Endothelial cell (in vitro differentiated cells): Measurements from ENCODE around the gene KCNJ4. TPM values are rescaled to one million over a fixed set of nuclear protein-coding genes. Genes with fewer than 3 reads are reported as not detected.

Experiments used
- DNase-seq: peaks from one replicate; pipeline ENCODE4 v3.0.0; 2021; ENCODE audit warnings: low spot score
- H3K27ac Mint-ChIP-seq: one replicate; pipeline ENCODE4 v1.8.0; 2021; ENCODE audit warnings: mixed read lengths, inconsistent platforms; ENCODE audit not compliant: unreplicated experiment
- H3K27me3 Mint-ChIP-seq: one replicate; pipeline ENCODE4 v1.8.0; 2021; ENCODE audit warnings: mild to moderate bottlenecking, moderate library complexity, mixed read lengths, inconsistent platforms; ENCODE audit not compliant: unreplicated experiment
- H3K36me3 Mint-ChIP-seq: one replicate; pipeline ENCODE4 v1.8.0; 2021; ENCODE audit warnings: mild to moderate bottlenecking, low read depth, mixed read lengths, inconsistent platforms; ENCODE audit not compliant: unreplicated experiment
- H3K4me1 Mint-ChIP-seq: one replicate; pipeline ENCODE4 v1.8.0; 2021; ENCODE audit warnings: mild to moderate bottlenecking, mixed read lengths, inconsistent platforms; ENCODE audit not compliant: unreplicated experiment
- H3K4me3 Mint-ChIP-seq: one replicate; pipeline ENCODE4 v1.8.0; 2021; ENCODE audit warnings: mild to moderate bottlenecking, mixed read lengths, inconsistent platforms; ENCODE audit not compliant: unreplicated experiment
- H3K9me3 Mint-ChIP-seq: one replicate; pipeline ENCODE4 v1.8.0; 2021; ENCODE audit warnings: mixed read lengths, inconsistent platforms; ENCODE audit not compliant: unreplicated experiment
- total RNA-seq: library from RNA; stranded (reverse); fragmentation: NEBNext Ultra II Directional; extraction: Animal tissue kit (Norgen Biotek cat#: 25700); gene quantifications from one replicate; pipeline ENCODE4 v1.2.1, GENCODE V29; 2021; ENCODE audit not compliant: unreplicated experiment
- TF ChIP-seq, protein P1 (sequence below): fragments of 200-600 bp; sonication (generic); IDR thresholded peaks from one replicate; pipeline ENCODE4 v1.5.0; 2021; ENCODE audit warnings: antibody characterized with exemption; ENCODE audit not compliant: unreplicated experiment

KCNJ4 gene
- total RNA-seq, 1 donor from 2014 or later, result 0.21 TPM

DNA sequence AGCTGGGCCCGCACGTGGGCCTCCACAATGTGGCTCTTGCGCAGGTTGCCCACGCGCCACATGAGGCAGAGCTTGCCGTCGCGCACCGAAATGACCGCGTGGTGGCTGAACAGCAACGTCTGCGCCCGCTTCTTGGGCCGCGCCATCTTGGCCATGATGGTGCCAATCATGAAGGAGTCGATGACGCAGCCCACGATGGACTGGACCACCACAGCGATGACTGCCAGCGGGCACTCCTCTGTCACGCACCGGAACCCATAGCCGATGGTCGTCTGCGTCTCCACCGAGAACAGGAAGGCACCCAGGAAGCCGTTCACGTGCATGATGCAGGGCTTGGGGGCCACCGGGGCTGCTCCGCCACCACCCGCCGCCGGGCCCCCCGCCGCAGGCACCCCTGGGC is 27.5 kb downstream of the KCNJ4 start:
- no peak overlapping the region for H3K4me3 Mint-ChIP-seq
- H3K9me3 Mint-ChIP-seq, result no peaks in the 10 kb centered on the region
- H3K27ac Mint-ChIP-seq, result no peak overlapping the region
- TF ChIP-seq, protein P1, sequence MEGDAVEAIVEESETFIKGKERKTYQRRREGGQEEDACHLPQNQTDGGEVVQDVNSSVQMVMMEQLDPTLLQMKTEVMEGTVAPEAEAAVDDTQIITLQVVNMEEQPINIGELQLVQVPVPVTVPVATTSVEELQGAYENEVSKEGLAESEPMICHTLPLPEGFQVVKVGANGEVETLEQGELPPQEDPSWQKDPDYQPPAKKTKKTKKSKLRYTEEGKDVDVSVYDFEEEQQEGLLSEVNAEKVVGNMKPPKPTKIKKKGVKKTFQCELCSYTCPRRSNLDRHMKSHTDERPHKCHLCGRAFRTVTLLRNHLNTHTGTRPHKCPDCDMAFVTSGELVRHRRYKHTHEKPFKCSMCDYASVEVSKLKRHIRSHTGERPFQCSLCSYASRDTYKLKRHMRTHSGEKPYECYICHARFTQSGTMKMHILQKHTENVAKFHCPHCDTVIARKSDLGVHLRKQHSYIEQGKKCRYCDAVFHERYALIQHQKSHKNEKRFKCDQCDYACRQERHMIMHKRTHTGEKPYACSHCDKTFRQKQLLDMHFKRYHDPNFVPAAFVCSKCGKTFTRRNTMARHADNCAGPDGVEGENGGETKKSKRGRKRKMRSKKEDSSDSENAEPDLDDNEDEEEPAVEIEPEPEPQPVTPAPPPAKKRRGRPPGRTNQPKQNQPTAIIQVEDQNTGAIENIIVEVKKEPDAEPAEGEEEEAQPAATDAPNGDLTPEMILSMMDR, result no peak
- H3K4me1 Mint-ChIP-seq, result peaks cover 2% of the 10 kb centered on the region
- peaks cover 9% of the 10 kb centered on the region for H3K27me3 Mint-ChIP-seq
- no peaks in the 10 kb centered on the region for H3K36me3 Mint-ChIP-seq
- no peak for DNase-seq

DNA sequence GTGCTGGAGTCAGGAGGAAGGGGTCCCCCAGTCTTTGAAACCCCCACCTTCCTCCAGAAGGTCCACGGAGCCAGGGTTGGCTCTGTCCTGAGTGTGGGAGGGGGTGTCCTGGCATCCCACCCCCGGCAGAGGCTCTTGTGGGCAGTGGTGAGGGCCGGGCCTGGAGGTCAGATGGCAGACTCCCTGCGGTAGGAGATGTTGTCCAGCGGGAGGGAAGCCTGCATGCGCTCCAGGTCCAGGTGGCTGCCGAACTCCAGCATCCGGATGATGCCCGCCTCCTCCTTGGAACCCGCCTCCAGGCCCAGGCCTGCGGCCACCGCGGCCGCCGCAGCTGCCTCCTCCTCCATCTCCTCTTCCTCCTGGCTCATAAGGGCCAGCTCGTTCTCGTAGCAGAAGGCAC is 28.4 kb downstream of the KCNJ4 start:
- H3K4me1 Mint-ChIP-seq, result peaks cover 5% of the 10 kb centered on the region

DNA sequence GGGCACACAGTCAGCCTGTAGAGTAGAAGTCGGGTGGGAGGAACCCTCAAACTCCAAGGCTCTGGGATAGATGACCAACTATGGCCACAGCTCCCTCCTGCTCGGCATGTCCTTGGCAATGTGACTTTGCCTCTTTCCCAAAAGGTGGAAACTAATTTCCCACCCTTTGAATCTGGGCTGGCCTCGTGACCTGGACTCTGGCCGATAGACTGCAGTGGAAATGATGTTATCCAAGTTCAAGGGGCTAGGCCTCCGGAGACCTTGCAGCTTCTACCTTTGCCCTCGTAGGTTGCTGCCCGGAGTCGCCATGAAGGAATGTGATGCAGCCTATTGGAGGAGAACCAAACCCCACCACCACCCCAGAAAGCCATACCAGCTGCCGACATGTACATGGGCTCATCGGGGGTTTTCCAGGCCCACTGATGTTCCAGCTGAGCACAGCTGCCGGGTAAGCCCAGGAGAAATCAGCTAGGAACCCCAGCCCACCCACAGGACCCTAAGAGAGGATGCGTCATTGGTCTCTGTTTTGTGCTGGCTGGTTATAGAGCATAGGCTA is 30.4 kb downstream of the KCNJ4 start:
- DNase-seq, result no peak
- Mint-ChIP-seq H3K27me3 (peaks cover 9% of the 10 kb centered on the region), H3K4me1 (peaks cover 5% of the 10 kb centered on the region), H3K9me3 (no peaks in the 10 kb centered on the region), H3K4me3 (no peak overlapping the region), H3K36me3 (no peaks in the 10 kb centered on the region), H3K27ac (peak overlapping the region; percentile 17)
- TF ChIP-seq, protein P1, result no peak

More for the DNA sequence above, 28.4 kb downstream of the KCNJ4 start:
- Mint-ChIP-seq H3K9me3 (no peaks in the 10 kb centered on the region), H3K36me3 (no peaks in the 10 kb centered on the region), H3K27ac (no peak overlapping the region), H3K4me3 (no peak overlapping the region), H3K27me3 (peaks cover 9% of the 10 kb centered on the region)
- no peak for DNase-seq
- TF ChIP-seq, protein P1, result no peak

DNA sequence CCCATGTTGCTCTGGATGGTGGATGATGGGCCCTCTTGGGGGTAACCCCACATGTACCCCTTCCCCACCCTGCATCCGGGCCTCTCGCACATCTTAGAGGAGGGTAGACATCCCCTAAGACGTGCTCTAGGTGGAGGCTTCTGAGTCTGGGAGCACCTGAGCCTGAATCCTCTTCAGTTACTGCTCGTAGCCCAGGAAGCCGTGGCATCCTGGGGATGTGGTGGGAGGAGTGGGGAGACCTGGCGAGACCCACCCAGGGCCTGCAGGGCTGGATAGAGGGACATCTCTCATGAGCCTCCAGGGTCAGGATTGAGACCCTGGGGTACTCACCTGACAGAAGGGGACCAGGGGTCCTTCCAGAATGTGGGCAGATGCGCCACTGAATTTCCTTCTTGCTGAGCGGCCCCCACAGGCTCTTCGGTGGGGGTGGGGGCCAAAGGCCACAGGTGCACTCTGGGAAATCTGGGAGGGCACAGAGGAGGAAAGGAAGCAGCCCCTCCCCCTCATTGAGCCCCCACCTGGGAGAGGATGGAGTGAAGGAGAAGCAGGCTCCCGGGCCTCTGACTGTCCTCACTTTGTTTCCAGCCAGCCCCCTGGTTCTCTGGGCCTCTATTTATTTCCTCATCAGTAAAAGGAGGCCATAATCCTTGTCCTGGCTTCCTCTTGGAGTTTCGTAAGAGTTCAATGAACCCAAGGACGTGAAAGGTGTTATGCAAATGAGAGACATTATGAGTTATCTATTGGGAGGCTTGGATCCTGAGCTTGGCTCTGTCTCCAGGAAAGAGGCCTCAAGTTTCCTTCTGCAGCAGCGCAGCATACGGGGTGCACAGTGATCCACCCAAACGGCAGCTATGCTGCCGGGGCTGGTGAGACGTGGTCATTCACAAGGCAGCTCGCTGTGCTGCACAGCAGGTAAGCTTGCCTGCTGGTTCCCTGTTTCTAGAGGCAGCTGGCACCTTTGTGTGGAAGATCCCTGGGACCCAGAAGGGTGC is 31.2 kb downstream of the KCNJ4 start:
- Mint-ChIP-seq H3K27ac (no peak overlapping the region), H3K4me3 (no peak overlapping the region), H3K9me3 (no peaks in the 10 kb centered on the region), H3K4me1 (peaks cover 5% of the 10 kb centered on the region), H3K36me3 (no peaks in the 10 kb centered on the region), H3K27me3 (peaks cover 9% of the 10 kb centered on the region)
- DNase-seq, result no peak
- TF ChIP-seq, protein P1, result no peak
